Hematopoietic multipotent progenitor cell (in vitro differentiated cells): Measurements from ENCODE around the gene JAM3. TPM values are rescaled to one million over a fixed set of nuclear protein-coding genes. Genes with fewer than 3 reads are reported as not detected.
"Not testable (repeated sequence)": the region's sequence is repeated elsewhere in the genome, so short reads cannot be mapped to it uniquely, and the experiment has no call there.

ENCODE experiments used
- DNase-seq, 3 donors: peaks; one replicate each; pipeline ENCODE4 v3.0.0-alpha.2; 2011 to 2015; ENCODE audit warnings: low read depth in 2 of 3, low spot score in 2 of 3
- total RNA-seq: library from RNA; depleted of rRNA; stranded (reverse); fragments of >200 nt; gene quantifications from one replicate; pipeline ENCODE4 v1.2.3, GENCODE V29; 2012

The JAM3 gene
- total RNA-seq, 1 donor = 11.8 TPM

DNA sequence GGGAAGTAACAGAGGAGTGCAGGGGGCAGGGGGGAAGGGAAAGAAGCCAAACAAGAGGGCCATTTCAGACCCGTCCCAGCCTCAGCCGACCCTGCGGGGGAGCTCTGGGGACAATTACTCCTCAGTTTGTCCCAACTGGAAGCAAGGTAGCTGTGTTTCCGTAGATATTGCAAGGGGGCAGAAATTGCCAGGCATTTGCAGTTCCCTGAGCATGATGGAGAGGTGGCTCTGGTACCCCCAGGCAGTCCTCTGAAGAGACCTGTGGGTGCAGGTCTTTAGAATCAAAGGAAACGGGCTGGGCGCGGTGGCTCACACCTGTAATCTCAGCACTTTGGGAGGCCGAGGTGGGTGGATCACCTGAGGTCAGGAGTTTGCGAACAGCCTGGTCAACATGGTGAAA lies 13.8 kb upstream of the JAM3 start:
- DNase-seq = no peak

DNA sequence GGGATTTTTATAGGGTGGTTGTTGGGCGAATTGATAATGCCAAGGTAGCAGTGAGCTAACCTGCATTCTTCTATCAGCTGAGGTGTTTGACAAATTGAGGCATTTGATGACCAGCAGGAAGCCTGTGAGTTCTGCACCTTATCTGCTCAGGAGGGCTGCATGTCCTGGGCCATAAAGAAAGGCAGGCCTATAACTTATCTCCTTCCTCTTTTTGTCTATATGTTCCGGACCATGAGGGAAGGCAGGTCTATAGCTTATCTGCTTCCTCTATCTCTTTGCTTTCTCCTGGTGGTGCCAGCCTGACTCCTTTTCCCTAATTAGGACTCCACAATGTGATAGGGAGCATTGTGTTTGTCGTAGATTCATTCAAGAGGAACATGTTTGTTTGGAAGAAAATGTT lies 8.6 kb upstream of the JAM3 start:
- peak in 1 of 3 donors; percentile 50 for DNase-seq

DNA sequence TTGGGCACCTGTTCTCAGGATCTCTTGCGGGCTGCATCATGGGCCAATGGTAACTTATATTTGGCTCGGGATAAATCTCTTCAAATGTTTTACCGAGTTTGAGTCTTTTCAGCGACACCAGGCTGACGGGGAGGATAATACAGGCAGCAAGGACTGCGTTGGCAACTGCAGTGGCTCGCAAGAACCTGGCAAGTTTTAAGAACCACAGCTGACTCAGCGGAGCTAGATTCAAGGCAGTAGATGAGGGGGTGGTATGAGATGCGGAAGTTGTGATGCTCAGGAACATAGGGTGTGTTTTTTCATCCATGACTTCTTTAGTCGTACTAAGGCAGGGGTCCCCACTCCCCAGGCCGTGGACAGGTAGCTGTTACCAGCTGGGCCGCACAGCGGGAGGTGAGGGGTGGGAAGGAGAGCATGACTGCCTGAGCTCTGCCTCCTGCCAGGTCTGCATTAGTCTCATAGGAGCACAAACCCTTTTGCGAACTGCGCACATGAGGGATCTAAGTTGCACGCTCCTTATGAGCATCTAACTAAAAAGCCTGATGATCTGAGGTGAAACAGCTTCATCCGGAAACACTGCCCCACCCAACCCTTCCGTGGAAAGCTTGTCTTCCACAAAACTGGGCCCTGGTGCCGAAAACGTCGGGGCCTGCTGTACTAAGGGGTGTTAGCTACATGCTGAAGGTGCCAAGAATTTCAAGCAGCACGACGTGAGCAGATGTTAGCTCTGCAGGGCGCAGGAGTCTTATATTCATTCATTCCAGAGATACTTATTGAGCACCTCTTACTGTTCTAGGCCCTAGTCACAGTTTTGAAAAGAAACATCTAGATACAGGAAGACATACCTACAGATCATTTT lies 6.4 kb upstream of the JAM3 start:
- peak in 1 of 3 donors; percentile 56 for DNase-seq

- DNase-seq = no peak
These were observed 5.8 kb upstream of the JAM3 start for GRCh38 chr11:134063124-134063495.

- DNase-seq = no peak
These were observed 4.7 kb upstream of the JAM3 start for GRCh38 chr11:134063991-134064747.

DNA sequence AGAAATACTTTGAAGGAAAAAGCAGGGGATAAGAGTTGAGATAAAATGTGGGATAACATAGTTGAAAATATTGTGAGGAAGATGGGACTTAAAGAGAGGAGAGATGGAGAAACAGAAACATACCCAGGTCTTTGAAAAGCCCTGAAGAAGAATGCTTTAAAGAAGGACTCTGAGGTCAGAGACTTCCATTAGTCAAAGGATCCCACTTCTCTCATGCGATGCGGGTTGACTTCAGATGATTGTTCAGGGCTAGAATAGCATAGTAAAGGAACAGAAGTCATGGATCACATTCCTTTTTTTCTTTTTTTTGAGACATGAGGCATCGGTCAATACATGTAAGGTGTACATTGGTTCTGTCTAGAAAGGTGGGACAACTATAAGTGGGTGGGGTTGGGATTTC lies 3.5 kb upstream of the JAM3 start:
- DNase-seq = no peak

- DNase-seq = no peak
These were observed 1.7 kb upstream of the JAM3 start for GRCh38 chr11:134066943-134067885.

- DNase-seq = no peak
These were observed 812 bp downstream of the JAM3 start for GRCh38 chr11:134069426-134070341.

DNA sequence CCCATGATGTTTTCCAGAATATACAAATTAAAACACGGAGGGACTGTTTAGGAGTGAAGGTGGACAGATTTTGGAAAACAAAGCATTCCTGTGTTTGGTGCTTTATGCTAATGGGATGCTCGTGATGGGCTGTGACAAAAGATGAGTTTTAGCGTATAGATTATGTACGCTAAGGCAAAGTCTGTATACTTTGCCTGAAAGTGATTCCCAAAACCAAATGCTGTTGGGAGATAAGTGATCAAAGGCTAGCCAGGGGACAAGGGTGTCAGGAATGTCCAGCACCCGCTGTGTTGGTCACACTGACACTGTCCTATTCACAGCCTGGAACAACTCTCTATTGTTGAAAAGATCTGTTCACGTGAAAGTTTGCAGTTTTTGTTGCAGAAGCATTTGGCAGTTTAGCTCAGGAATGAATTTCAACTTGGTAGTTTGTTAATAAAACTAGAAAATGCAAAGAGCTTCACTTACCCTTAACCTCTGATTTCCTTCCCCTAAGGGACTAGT lies 1.5 kb downstream of the JAM3 start:
- no peak for DNase-seq

- no peak for DNase-seq
These were observed 2.4 kb downstream of the JAM3 start for GRCh38 chr11:134071306-134071705.

DNA sequence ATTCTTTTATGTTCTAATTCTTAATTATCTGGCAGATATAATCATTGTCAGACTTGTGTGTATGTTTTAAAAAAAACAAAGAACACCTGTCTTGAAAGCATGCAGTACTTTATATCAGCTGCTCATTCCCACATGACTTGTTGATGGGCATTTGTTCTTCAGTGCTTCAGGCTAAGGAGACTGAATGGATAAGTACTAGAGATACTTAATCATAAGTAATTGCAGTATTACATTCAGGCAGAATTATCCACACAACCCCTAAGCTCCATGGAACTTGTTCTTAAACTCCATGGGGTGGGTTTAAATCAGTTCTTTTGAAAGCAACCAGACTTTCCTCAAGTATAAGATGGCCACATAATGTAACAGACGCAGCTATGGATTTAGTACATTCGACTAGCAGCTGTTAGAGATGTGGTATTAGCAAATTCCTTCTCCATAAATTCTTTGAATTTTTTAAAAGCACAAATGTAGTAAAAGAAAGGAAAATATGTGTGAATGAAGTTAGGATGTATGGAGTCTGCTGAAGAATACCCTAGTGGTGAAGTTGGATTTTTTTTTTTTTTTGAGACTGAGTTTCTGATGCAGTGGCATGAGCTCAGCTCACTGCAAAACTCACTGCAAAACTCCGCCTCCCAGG lies 3.0 kb downstream of the JAM3 start:
- DNase-seq = no peak

DNA sequence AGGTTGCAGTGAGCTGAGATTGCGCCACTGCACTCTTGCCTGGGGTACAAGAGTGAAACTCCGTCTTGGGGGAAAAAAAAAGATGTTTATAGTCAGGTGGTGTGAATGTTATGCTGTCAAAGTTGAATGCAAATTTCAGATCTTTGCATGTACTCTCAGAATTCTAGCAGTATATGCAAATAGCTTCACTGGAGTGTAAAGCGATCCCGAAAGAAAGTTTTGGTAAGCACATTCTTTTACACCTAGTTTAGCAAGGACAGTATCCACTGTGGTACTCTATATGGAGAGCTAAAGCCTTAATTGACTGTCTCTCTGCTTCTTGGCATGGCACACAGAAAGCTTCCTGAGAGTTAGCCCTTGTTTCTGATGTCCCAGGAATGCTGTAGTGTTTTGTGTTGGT lies 4.0 kb downstream of the JAM3 start:
- no peak for DNase-seq

GRCh38 chr11:134074346-134074745 lies 5.5 kb downstream of the JAM3 start:
- DNase-seq = no peak

GRCh38 chr11:134074766-134075165 lies 5.9 kb downstream of the JAM3 start:
- no peak for DNase-seq

- DNase-seq = no peak
These were observed 10.4 kb downstream of the JAM3 start for GRCh38 chr11:134079317-134079716.

- DNase-seq = not testable (repeated sequence)
These were observed 12.4 kb downstream of the JAM3 start for GRCh38 chr11:134081258-134081657.

DNA sequence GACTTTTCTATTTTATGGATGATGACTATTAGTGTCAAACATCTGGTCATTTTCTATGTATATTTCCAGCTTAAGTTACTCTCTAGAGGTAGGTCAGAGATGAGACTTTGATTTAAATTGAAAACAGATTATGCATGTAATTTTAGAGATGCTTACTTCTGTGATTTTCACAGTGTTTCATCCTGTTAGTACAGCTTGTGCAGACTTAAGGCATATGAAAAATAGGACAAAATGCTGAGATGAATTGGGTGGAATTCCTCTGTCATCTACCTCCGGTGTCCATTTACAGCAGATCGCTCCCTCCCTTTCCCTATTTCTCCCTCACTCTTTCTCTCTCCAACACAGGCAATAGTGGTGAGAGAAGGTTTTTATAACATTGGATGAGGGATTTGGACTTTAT lies 14.1 kb downstream of the JAM3 start:
- no peak for DNase-seq

DNA sequence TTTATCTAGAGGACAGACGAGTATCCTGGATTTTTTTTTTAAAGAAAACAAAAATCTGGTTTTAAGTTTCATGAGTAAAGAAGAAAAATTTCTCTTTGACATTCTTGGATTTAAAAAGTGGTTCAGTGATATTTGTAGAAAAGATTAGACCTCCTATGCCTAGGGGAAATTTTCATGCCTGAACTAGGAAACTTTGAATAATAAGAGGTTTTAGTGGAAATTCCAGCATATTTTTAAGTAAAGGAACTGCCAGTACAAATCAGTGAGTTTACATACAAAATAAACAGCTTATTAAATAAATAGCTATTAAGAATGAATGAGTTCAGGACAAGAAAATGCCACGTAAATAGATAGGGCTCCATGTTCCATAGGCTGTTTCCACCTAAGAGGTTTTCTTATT lies 17.5 kb downstream of the JAM3 start:
- no peak for DNase-seq

- not testable (repeated sequence) for DNase-seq
These were observed 23.1 kb downstream of the JAM3 start for GRCh38 chr11:134092006-134092405.
